Measurements from ENCODE around the gene ZBTB48. TPM values are rescaled to one million over a fixed set of nuclear protein-coding genes. Genes with fewer than 3 reads are reported as not detected.

Gene ZBTB48
- polyA plus RNA-seq, 3 donors: 13.2 to 94.2 (median 23.0) TPM

DNA sequence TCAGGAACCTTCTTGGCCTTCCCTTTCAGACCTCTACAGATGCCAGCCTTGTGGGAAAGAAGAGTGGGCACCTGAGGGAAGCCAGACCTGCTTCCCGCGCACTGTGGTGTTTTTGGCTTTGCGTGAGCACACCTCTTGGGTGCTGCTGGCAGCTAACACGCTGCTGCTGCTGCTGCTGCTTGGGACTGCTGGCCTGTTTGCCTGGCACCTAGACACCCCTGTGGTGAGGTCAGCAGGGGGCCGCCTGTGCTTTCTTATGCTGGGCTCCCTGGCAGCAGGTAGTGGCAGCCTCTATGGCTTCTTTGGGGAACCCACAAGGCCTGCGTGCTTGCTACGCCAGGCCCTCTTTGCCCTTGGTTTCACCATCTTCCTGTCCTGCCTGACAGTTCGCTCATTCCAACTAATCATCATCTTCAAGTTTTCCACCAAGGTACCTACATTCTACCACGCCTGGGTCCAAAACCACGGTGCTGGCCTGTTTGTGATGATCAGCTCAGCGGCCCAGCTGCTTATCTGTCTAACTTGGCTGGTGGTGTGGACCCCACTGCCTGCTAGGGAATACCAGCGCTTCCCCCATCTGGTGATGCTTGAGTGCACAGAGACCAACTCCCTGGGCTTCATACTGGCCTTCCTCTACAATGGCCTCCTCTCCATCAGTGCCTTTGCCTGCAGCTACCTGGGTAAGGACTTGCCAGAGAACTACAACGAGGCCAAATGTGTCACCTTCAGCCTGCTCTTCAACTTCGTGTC lies 995 bp upstream of the ZBTB48 start:
- intact Hi-C loops (cut with micrococcal nuclease): no loop called here
- TF ChIP-seq, protein P1, sequence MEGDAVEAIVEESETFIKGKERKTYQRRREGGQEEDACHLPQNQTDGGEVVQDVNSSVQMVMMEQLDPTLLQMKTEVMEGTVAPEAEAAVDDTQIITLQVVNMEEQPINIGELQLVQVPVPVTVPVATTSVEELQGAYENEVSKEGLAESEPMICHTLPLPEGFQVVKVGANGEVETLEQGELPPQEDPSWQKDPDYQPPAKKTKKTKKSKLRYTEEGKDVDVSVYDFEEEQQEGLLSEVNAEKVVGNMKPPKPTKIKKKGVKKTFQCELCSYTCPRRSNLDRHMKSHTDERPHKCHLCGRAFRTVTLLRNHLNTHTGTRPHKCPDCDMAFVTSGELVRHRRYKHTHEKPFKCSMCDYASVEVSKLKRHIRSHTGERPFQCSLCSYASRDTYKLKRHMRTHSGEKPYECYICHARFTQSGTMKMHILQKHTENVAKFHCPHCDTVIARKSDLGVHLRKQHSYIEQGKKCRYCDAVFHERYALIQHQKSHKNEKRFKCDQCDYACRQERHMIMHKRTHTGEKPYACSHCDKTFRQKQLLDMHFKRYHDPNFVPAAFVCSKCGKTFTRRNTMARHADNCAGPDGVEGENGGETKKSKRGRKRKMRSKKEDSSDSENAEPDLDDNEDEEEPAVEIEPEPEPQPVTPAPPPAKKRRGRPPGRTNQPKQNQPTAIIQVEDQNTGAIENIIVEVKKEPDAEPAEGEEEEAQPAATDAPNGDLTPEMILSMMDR (IDR thresholded peaks at IDR 0.05): no peak
- H3K4me3 ChIP-seq (replicated peaks in 1 of 3; ENCODE audit: low read depth in 2 of 3, low read length in 3 of 3): peak overlapping the region in 1 of 3 experiments; percentile 83
- peaks cover 28% of the 10 kb centered on the region for H3K79me2 ChIP-seq (ENCODE audit: insufficient read depth, low read length)
- H3K9ac ChIP-seq (ENCODE audit: insufficient read depth, low read length, poor library complexity, severe bottlenecking): peak overlapping the region; percentile 99
- peak in 1 of 3 donors; percentile 8 for DNase-seq
- Mint-ChIP-seq H3K27ac (peak overlapping the region; percentile 97 to 100 (median 99)), H3K9me3 (peaks cover 0 to 3% (median 0%) of the 10 kb centered on the region in 7 donors), H3K27me3 (ENCODE audit: low read depth in 3 of 3) (peaks cover 0 to 3% (median 1%) of the 10 kb centered on the region in 3 donors), H3K4me3 (no peak overlapping the region), H3K4me1 (peaks cover 34% of the 10 kb centered on the region), H3K36me3 (peaks cover 0 to 1% of the 10 kb centered on the region in 2 donors)
- no peaks in the 10 kb centered on the region for H3K27me3 ChIP-seq (ENCODE audit: control insufficient read depth in 2 of 2, insufficient read depth in 2 of 2, low read length in 2 of 2)
- 91% methylated on average over 14 of the region's 14 CpGs for WGBS (ENCODE audit: insufficient coverage)
- H3K4me1 ChIP-seq (ENCODE audit: control insufficient read depth in 1 of 2, insufficient read depth in 2 of 2, low read length in 2 of 2): peaks cover 33 to 34% of the 10 kb centered on the region in 2 donors
- H2AFZ ChIP-seq (ENCODE audit: insufficient read depth, low read depth, low read length, poor library complexity, severe bottlenecking): peak overlapping the region; percentile 70
- H3K36me3 ChIP-seq (replicated peaks in 1 of 2; ENCODE audit: control insufficient read depth in 1 of 2, insufficient read depth in 2 of 2, low read length in 2 of 2): no peaks in the 10 kb centered on the region
- no peaks in the 10 kb centered on the region for H3K9me3 ChIP-seq (replicated peaks in 1 of 2; ENCODE audit: control insufficient read depth in 1 of 2, insufficient read depth in 1 of 2, low read length in 2 of 2)
- peak overlapping the region; percentile 88 for H3K4me2 ChIP-seq (replicated peaks; ENCODE audit: extremely low read depth, low read length, poor library complexity, severe bottlenecking)
- peak overlapping the region in 1 of 2 donors; percentile 97 for H3K27ac ChIP-seq (ENCODE audit: low read depth in 1 of 2, low read length in 2 of 2)
- peaks cover 28% of the 10 kb centered on the region for H4K20me1 ChIP-seq (ENCODE audit: insufficient read depth, low read length)

DNA sequence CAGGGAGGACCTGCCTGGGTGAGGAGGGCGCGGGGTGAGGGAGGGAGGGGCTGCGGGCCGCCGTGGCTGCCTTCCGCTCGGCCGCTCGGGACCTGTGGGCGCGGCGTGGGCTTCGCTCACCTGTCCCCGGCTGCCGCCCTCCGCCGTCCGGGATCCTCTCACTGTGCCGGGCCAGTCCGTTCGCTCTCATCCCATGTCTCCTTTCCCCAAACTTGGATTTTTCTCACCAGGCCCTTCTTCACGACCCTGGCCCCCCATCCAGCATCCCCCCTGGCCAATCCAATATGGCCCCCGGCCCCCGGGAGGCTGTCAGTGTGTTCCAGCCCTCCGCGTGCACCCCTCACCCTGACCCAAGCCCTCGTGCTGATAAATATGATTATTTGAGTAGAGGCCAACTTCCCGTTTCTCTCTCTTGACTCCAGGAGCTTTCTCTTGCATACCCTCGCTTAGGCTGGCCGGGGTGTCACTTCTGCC lies 362 bp downstream of the ZBTB48 start:
- Histone ChIP-seq H2AFZ (ENCODE audit: insufficient read depth, low read depth, low read length, poor library complexity, severe bottlenecking) (peak overlapping the region; percentile 70), H3K79me2 (ENCODE audit: insufficient read depth, low read length) (peaks cover 37% of the 10 kb centered on the region), H3K9ac (ENCODE audit: insufficient read depth, low read length, poor library complexity, severe bottlenecking) (peak overlapping the region; percentile 99), H3K27ac (ENCODE audit: low read depth in 1 of 2, low read length in 2 of 2) (peak overlapping the region; percentile 88 to 97), H3K36me3 (replicated peaks in 1 of 2; ENCODE audit: control insufficient read depth in 1 of 2, insufficient read depth in 2 of 2, low read length in 2 of 2) (peaks cover 0 to 6% of the 10 kb centered on the region in 2 donors), H4K20me1 (ENCODE audit: insufficient read depth, low read length) (peaks cover 41% of the 10 kb centered on the region), H3K9me3 (replicated peaks in 1 of 2; ENCODE audit: control insufficient read depth in 1 of 2, insufficient read depth in 1 of 2, low read length in 2 of 2) (no peaks in the 10 kb centered on the region), H3K4me1 (ENCODE audit: control insufficient read depth in 1 of 2, insufficient read depth in 2 of 2, low read length in 2 of 2) (peaks cover 33 to 34% of the 10 kb centered on the region in 2 donors), H3K4me2 (replicated peaks; ENCODE audit: extremely low read depth, low read length, poor library complexity, severe bottlenecking) (peak overlapping the region; percentile 88), H3K4me3 (replicated peaks in 1 of 3; ENCODE audit: low read depth in 2 of 3, low read length in 3 of 3) (peak overlapping the region; percentile 61 to 83 (median 76)), H3K27me3 (ENCODE audit: control insufficient read depth in 2 of 2, insufficient read depth in 2 of 2, low read length in 2 of 2) (no peaks in the 10 kb centered on the region)
- Mint-ChIP-seq H3K36me3 (peaks cover 5 to 8% of the 10 kb centered on the region in 2 donors), H3K27ac (peak overlapping the region; percentile 97 to 100 (median 99)), H3K4me1 (peaks cover 39% of the 10 kb centered on the region), H3K9me3 (peaks cover 0 to 3% (median 0%) of the 10 kb centered on the region in 7 donors), H3K27me3 (ENCODE audit: low read depth in 3 of 3) (peaks cover 0 to 3% (median 1%) of the 10 kb centered on the region in 3 donors), H3K4me3 (peak overlapping the region; percentile 96 to 97)
- intact Hi-C loops (cut with micrococcal nuclease): loop anchor here (1.0 to 5.0 kb wide), 3 partner anchors 21 to 37 kb away; partner anchors contain the start of gene PHF13 (in 1 of the 2)
- TF ChIP-seq, protein P1 (IDR thresholded peaks at IDR 0.05): no peak
- WGBS (ENCODE audit: insufficient coverage): 0% methylated on average over 25 of the region's 30 CpGs
- peak; percentile 58 to 73 (median 61) for DNase-seq

Measured in CD14-positive monocyte (primary cell).